Endothelial cell of umbilical vein (primary cell): Measurements from ENCODE around the gene FDX1. TPM values are rescaled to one million over a fixed set of nuclear protein-coding genes. Genes with fewer than 3 reads are reported as not detected.

Experiments used
- BruUV-seq: library from RNA; stranded (reverse); fragments of 400-500 nt; replicated peaks from 2 replicates; lab custom pipeline; 2021; lab: Mats Ljungman, UMichigan
- CTCF ChIA-PET: fragments of 300-600, 350-600 bp; sonication (Branson Sonifier 250); formaldehyde crosslinking; loops from one replicate; lab custom pipeline; 2021; ENCODE audit warnings: antibody characterized with exemption, inconsistent platforms; lab: Charles Lee
- POLR2A ChIA-PET: fragments of 300-600, 350-600 bp; sonication (Branson Sonifier 250); formaldehyde crosslinking; loops from one replicate; lab custom pipeline; 2021; ENCODE audit warnings: antibody characterized with exemption, inconsistent platforms; lab: Charles Lee
- DNase-seq: peaks from one replicate; pipeline ENCODE4 v3.0.0-alpha.2; 2011; ENCODE audit warnings: low read depth, low spot score
- FAIRE-seq: peaks from 2 replicates; lab custom pipeline; 2011; peaks lifted over from hg19 to GRCh38; lab: Jason Lieb, UNC
- H2AFZ ChIP-seq: 2 replicates; pipeline ENCODE4 v1.6.0; 2012; ENCODE audit warnings: low read depth, low read length, control low read depth, inconsistent platforms
- H3K27ac ChIP-seq: 2 replicates; pipeline ENCODE4 v1.5.1; 2011; ENCODE audit warnings: low read depth, mild to moderate bottlenecking, control low read depth, low read length, moderate library complexity; ENCODE audit not compliant: insufficient read depth
- H3K27me3 ChIP-seq, 2 experiments: 2 replicates each; pipeline versions ENCODE4 v1.6.0 to v1.6.1; 2011; ENCODE audit warnings: low read length in 2 of 2, mixed read lengths in 1 of 2; ENCODE audit not compliant: control insufficient read depth in 2 of 2, insufficient read depth in 2 of 2
- H3K36me3 ChIP-seq, 2 experiments: 2 replicates in 1 of 2; 3 replicates in 1 of 2; pipeline ENCODE4 v1.5.1; 2011; ENCODE audit warnings: low read length in 2 of 2, mild to moderate bottlenecking in 1 of 2, moderate library complexity in 1 of 2; ENCODE audit not compliant: control insufficient read depth in 2 of 2, insufficient read depth in 2 of 2; ENCODE audit errors: extremely low read depth in 1 of 2
- H3K4me1 ChIP-seq: 3 replicates; pipeline ENCODE4 v1.5.1; 2011; ENCODE audit warnings: mild to moderate bottlenecking, low read length; ENCODE audit not compliant: control insufficient read depth, insufficient read depth; ENCODE audit errors: extremely low read depth
- H3K4me2 ChIP-seq: 2 replicates; pipeline ENCODE4 v1.6.1; 2011; ENCODE audit warnings: low read length, control low read depth, mixed read lengths; ENCODE audit not compliant: insufficient read depth
- H3K4me3 ChIP-seq, 3 experiments: fragments of 200-600 bp in 1 of 3; sonication (generic), shearing (Covaris generic) in 1 of 3; replicated peaks in 1 of 3; 2 replicates each; pipeline ENCODE4 v1.5.1; 2011 to 2016; ENCODE audit warnings: control low read depth in 3 of 3, low read length in 3 of 3, mild to moderate bottlenecking in 2 of 3, inconsistent platforms in 1 of 3, low read depth in 1 of 3, moderate library complexity in 1 of 3; ENCODE audit not compliant: insufficient read depth in 1 of 3
- H3K79me2 ChIP-seq: 2 replicates; pipeline ENCODE4 v1.6.0; 2012; ENCODE audit warnings: low read length, inconsistent platforms; ENCODE audit not compliant: control insufficient read depth, insufficient read depth
- H3K9ac ChIP-seq: replicated peaks from 2 replicates; pipeline ENCODE3; 2011; ENCODE audit warnings: low read length, control low read depth; ENCODE audit not compliant: insufficient read depth; ENCODE audit errors: extremely low read depth
- H3K9me1 ChIP-seq: replicated peaks from 3 replicates; pipeline ENCODE4 v1.6.0; 2011; ENCODE audit warnings: mild to moderate bottlenecking, low read length; ENCODE audit not compliant: control insufficient read depth, insufficient read depth; ENCODE audit errors: extremely low read depth
- H3K9me3 ChIP-seq: replicated peaks from 2 replicates; pipeline ENCODE4 v1.5.1; 2012; ENCODE audit warnings: low read length, inconsistent platforms; ENCODE audit not compliant: control insufficient read depth, insufficient read depth
- H4K20me1 ChIP-seq: replicated peaks from 2 replicates; pipeline ENCODE3; 2011; ENCODE audit warnings: mild to moderate bottlenecking, low read length; ENCODE audit not compliant: control insufficient read depth, insufficient read depth; ENCODE audit errors: extremely low read depth
- EZH2 ChIP-seq: IDR thresholded peaks from 2 replicates; pipeline ENCODE4 v1.6.1; 2012; ENCODE audit warnings: borderline replicate concordance, low read depth, mild to moderate bottlenecking, moderate library complexity, low read length, inconsistent platforms; ENCODE audit not compliant: severe bottlenecking
- FOS ChIP-seq: IDR thresholded peaks from 2 replicates; pipeline ENCODE4 v1.6.1; 2011; ENCODE audit warnings: mild to moderate bottlenecking, low read length, moderate library complexity, borderline replicate concordance; ENCODE audit not compliant: insufficient read depth
- GATA2 ChIP-seq: IDR thresholded peaks from 2 replicates; pipeline ENCODE4 v1.7.0; 2011; ENCODE audit warnings: low read depth, mild to moderate bottlenecking, moderate library complexity, mixed read lengths, low read length; ENCODE audit not compliant: insufficient read length, insufficient read depth
- JUN ChIP-seq: IDR thresholded peaks from 2 replicates; pipeline ENCODE4 v1.6.1; 2011; ENCODE audit warnings: borderline replicate concordance, low read depth; ENCODE audit not compliant: insufficient read length, insufficient read depth
- MAX ChIP-seq: IDR thresholded peaks from 2 replicates; pipeline ENCODE4 v1.6.1; 2011; ENCODE audit not compliant: insufficient read depth, insufficient read length
- MYC ChIP-seq: IDR thresholded peaks from one replicate; pipeline ENCODE4 v1.6.1; 2011; ENCODE audit warnings: mild to moderate bottlenecking, low read depth, low read length
- POLR2A ChIP-seq: IDR thresholded peaks from 2 replicates; pipeline ENCODE4 v1.6.1; 2012; ENCODE audit warnings: low read depth, mild to moderate bottlenecking, control low read depth, low read length
- POLR2AphosphoS5 ChIP-seq: IDR thresholded peaks from 2 replicates; pipeline ENCODE4 v1.6.1; 2012; ENCODE audit warnings: low read depth, mild to moderate bottlenecking, control low read depth, low read length, moderate library complexity; ENCODE audit not compliant: insufficient read depth
- dilution Hi-C: fragments of 300-500 bp; cut with MboI; formaldehyde crosslinking; loops from one replicate; pipeline ENCODE4 v1.15.0; 2019; ENCODE audit warnings: low sequenced_read_pairs; ENCODE audit not compliant: extremely low pct_ligation_motif_present
- intact Hi-C: fragments of 100-400 bp; cut with micrococcal nuclease; formaldehyde crosslinking; loops from one replicate; pipeline ENCODE4 v1.10.0; 2022
- polyA plus RNA-seq, 4 experiments: library from polyadenylated mRNA; depleted of rRNA in 3 of 4; stranded (reverse) in 3 of 4; unstranded in 1 of 4; fragments of >200 nt; gene quantifications; 2 replicates each; pipeline versions ENCODE4 v1.2.1 to v1.2.3, GENCODE V29; 2011 to 2012; ENCODE audit warnings: missing spikeins in 1 of 4
- total RNA-seq: library from RNA; stranded (reverse); gene quantifications from 2 replicates; pipeline ENCODE4 v1.2.3, GENCODE V29; 2021
- TF ChIP-seq, protein P1 (sequence below), 2 donors: IDR thresholded peaks; 1 replicate in 1 of 2; 2 replicates in 1 of 2; pipeline ENCODE4 v1.5.1; 2011; ENCODE audit warnings: low read length in 2 of 2, mild to moderate bottlenecking in 2 of 2, moderate library complexity in 2 of 2, control low read depth in 1 of 2, inconsistent platforms in 1 of 2, low read depth in 1 of 2; ENCODE audit not compliant: insufficient read depth in 1 of 2; ENCODE audit errors: extremely low read depth in 1 of 2

The FDX1 gene
- total and polyA plus RNA-seq, 2 donors (not counting 3 experiments of a cell fraction or from before 2014, with no cell fraction given): 4.7 to 11.0 TPM

GRCh38 chr11:110488446-110488845 lies 58.7 kb downstream of the FDX1 start:
- dilution Hi-C loops: no loop called here
- TF ChIP-seq MAX: no peak
- no peak for TF ChIP-seq GATA2
- TF ChIP-seq POLR2AphosphoS5: no peak
- DNase-seq (no peak), FAIRE-seq (no peak)
- no TSS peak for BruUV-seq
- Histone ChIP-seq H3K27ac (no peak overlapping the region), H4K20me1 (no peaks in the 10 kb centered on the region), H3K9ac (no peak overlapping the region), H3K4me1 (no peaks in the 10 kb centered on the region), H3K79me2 (no peaks in the 10 kb centered on the region), H3K4me2 (no peak overlapping the region), H3K4me3 (no peak overlapping the region), H2AFZ (no peak overlapping the region), H3K36me3 (no peaks in the 10 kb centered on the region), H3K27me3 (peaks cover 2 to 4% of the 10 kb centered on the region in 2 experiments), H3K9me3 (no peaks in the 10 kb centered on the region), H3K9me1 (no peaks in the 10 kb centered on the region)
- POLR2A ChIA-PET: no interaction called here
- CTCF ChIA-PET: no interaction called here
- intact Hi-C loops: no loop called here

DNA sequence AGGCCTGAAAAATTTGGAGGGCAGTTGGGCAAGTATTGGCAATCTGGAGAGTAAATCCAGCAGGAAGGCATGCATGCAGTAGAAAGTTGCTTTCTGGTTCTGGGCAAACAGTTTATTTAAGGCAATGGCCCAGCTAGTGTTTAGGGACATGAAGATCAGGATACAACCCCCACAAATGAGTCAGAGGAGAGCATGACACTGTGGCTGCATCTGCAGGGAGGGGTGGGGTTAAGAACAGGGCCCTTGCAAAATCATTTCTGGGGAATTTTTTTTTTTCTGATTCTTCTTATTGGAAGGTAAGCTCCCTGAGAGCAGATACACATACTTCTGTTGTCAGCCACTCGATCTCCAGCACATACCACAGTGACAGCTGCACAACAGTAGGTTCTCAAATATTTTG lies 61.1 kb downstream of the FDX1 start:
- POLR2A ChIA-PET: interaction anchor here (0.6 kb wide), 1 partner anchor 11 kb away, joined by 3 read pairs; no protein-coding TSS in a partner anchor

More for the DNA sequence above, 61.1 kb downstream of the FDX1 start:
- dilution Hi-C loops (no loop called here), intact Hi-C loops (no loop called here)
- Histone ChIP-seq H3K9me3 (no peaks in the 10 kb centered on the region), H3K9ac (no peak overlapping the region), H3K36me3 (no peaks in the 10 kb centered on the region), H3K27ac (no peak overlapping the region), H3K27me3 (peaks cover 0 to 2% of the 10 kb centered on the region in 2 experiments), H4K20me1 (no peaks in the 10 kb centered on the region), H3K79me2 (no peaks in the 10 kb centered on the region), H3K4me2 (no peak overlapping the region), H2AFZ (no peak overlapping the region), H3K4me3 (no peak overlapping the region), H3K4me1 (no peaks in the 10 kb centered on the region), H3K9me1 (no peaks in the 10 kb centered on the region)
- BruUV-seq: no TSS peak
- FAIRE-seq (no peak), DNase-seq (no peak)
- TF ChIP-seq MAX: no peak
- TF ChIP-seq GATA2: no peak
- TF ChIP-seq EZH2: no peak
- no peak for TF ChIP-seq POLR2AphosphoS5
- no peak for TF ChIP-seq JUN
- no peak for TF ChIP-seq MYC
- no peak for TF ChIP-seq FOS
- no peak for TF ChIP-seq POLR2A
- TF ChIP-seq, protein P1, sequence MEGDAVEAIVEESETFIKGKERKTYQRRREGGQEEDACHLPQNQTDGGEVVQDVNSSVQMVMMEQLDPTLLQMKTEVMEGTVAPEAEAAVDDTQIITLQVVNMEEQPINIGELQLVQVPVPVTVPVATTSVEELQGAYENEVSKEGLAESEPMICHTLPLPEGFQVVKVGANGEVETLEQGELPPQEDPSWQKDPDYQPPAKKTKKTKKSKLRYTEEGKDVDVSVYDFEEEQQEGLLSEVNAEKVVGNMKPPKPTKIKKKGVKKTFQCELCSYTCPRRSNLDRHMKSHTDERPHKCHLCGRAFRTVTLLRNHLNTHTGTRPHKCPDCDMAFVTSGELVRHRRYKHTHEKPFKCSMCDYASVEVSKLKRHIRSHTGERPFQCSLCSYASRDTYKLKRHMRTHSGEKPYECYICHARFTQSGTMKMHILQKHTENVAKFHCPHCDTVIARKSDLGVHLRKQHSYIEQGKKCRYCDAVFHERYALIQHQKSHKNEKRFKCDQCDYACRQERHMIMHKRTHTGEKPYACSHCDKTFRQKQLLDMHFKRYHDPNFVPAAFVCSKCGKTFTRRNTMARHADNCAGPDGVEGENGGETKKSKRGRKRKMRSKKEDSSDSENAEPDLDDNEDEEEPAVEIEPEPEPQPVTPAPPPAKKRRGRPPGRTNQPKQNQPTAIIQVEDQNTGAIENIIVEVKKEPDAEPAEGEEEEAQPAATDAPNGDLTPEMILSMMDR (IDR thresholded peaks at IDR 0.05; ENCODE audit: extremely low read depth in 1 of 2, insufficient read depth in 1 of 2, low read depth in 1 of 2, low read length in 2 of 2): no peak
- CTCF ChIA-PET: interaction anchor here (1.9 kb wide), 1 partner anchor 12 kb away, joined by 7 read pairs; no protein-coding TSS in a partner anchor
